B cell (primary cell): ENCODE measurements around the gene WDR82. TPM values are rescaled to one million over a fixed set of nuclear protein-coding genes. Genes with fewer than 3 reads are reported as not detected.

Experiments used
- ATAC-seq: fragments of 200-7000 bp; cut with Tn5 transposase; one replicate; pipeline ENCODE4 v1.10.0; 2021; ENCODE audit warnings: low read depth, mild to moderate bottlenecking, moderate number of reproducible peaks, moderate library complexity
- CTCF ChIA-PET: fragments of 350-600 bp; sonication (Branson Sonifier 250); formaldehyde crosslinking; loops from one replicate; lab custom pipeline; 2021; ENCODE audit warnings: antibody characterized with exemption, inconsistent platforms; lab: Charles Lee
- POLR2A ChIA-PET: fragments of 350-600 bp; sonication (Branson Sonifier 250); formaldehyde crosslinking; loops from one replicate; lab custom pipeline; 2021; ENCODE audit warnings: antibody characterized with exemption; lab: Charles Lee
- DNase-seq: peaks from one replicate; pipeline ENCODE4 v3.0.0; 2013
- H2AFZ ChIP-seq: 2 replicates; pipeline ENCODE4 v1.6.1; 2012; ENCODE audit warnings: mild to moderate bottlenecking, low read depth, low read length; ENCODE audit not compliant: insufficient read depth, poor library complexity, severe bottlenecking
- H3K27ac ChIP-seq, 2 donors: 1 replicate in 1 of 2; 2 replicates in 1 of 2; pipeline ENCODE4 v1.5.1; 2012 to 2013; ENCODE audit warnings: low read length in 2 of 2, mild to moderate bottlenecking in 2 of 2, moderate library complexity in 1 of 2
- H3K27me3 ChIP-seq, 4 experiments: fragments of 200-600 bp in 1 of 4; sonication (generic) in 1 of 4; replicated peaks in 1 of 4; 1 replicate in 2 of 4; 2 replicates in 2 of 4; pipeline versions ENCODE4 v1.6.1 to v1.7.0; 2013 to 2016; ENCODE audit warnings: low read length in 3 of 4, mild to moderate bottlenecking in 2 of 4, mixed read lengths in 1 of 4, moderate library complexity in 1 of 4; ENCODE audit not compliant: insufficient read depth in 4 of 4, control insufficient read depth in 3 of 4; ENCODE audit errors: control extremely low read depth in 1 of 4
- H3K36me3 ChIP-seq, 2 experiments: replicated peaks in 1 of 2; 1 replicate in 1 of 2; 2 replicates in 1 of 2; pipeline versions ENCODE4 v1.6.1 to v1.7.1; 2013; ENCODE audit warnings: low read length in 1 of 2; ENCODE audit not compliant: insufficient read depth in 2 of 2, control insufficient read depth in 1 of 2; ENCODE audit errors: control extremely low read depth in 1 of 2, extremely low read depth in 1 of 2
- H3K4me1 ChIP-seq, 2 donors: fragments of 200-600 bp in 1 of 2; sonication (generic) in 1 of 2; 1 replicate in 1 of 2; 2 replicates in 1 of 2; pipeline versions ENCODE4 v1.5.1 to v1.6.1; 2013 to 2017; ENCODE audit warnings: low read length in 2 of 2; ENCODE audit not compliant: control insufficient read depth in 2 of 2, insufficient read depth in 2 of 2
- H3K4me2 ChIP-seq: replicated peaks from 2 replicates; pipeline ENCODE3; 2012; ENCODE audit warnings: mild to moderate bottlenecking, low read depth, low read length; ENCODE audit not compliant: poor library complexity, severe bottlenecking
- H3K4me3 ChIP-seq, 5 experiments: fragments of 200-600 bp in 1 of 5; sonication (generic) in 1 of 5; 1 replicate in 3 of 5; 2 replicates in 2 of 5; pipeline versions ENCODE4 v1.5.1 to v1.7.0; 2011 to 2016; ENCODE audit warnings: low read length in 4 of 5, mild to moderate bottlenecking in 4 of 5, low read depth in 2 of 5, control low read depth in 1 of 5, moderate library complexity in 1 of 5; ENCODE audit not compliant: insufficient read depth in 1 of 5; ENCODE audit errors: control extremely low read depth in 1 of 5, extremely low read depth in 1 of 5
- H3K79me2 ChIP-seq: fragments of 200-600 bp; sonication (generic); one replicate; pipeline ENCODE4 v1.6.0; 2016; ENCODE audit warnings: low read length; ENCODE audit not compliant: control insufficient read depth, insufficient read depth
- H3K9ac ChIP-seq: fragments of 200-600 bp; sonication (generic); 2 replicates; pipeline ENCODE4 v1.6.1; 2017; ENCODE audit warnings: mild to moderate bottlenecking, low read length, moderate library complexity
- H3K9me3 ChIP-seq, 3 donors: one replicate each; pipeline versions ENCODE4 v1.6.1 to v1.7.1; 2013; ENCODE audit warnings: low read length in 2 of 3; ENCODE audit not compliant: control insufficient read depth in 2 of 3, insufficient read depth in 1 of 3; ENCODE audit errors: control extremely low read depth in 1 of 3
- H4K20me1 ChIP-seq: 2 replicates; pipeline ENCODE4 v1.6.0; 2012; ENCODE audit warnings: mild to moderate bottlenecking, low read length; ENCODE audit not compliant: insufficient read depth, control insufficient read depth, poor library complexity, severe bottlenecking
- H3K27ac Mint-ChIP-seq: one replicate; pipeline ENCODE4 v1.8.0; 2021; ENCODE audit warnings: mixed read lengths
- H3K27me3 Mint-ChIP-seq: one replicate; pipeline ENCODE4 v1.8.0; 2021; ENCODE audit warnings: mixed read lengths
- H3K4me1 Mint-ChIP-seq: one replicate; pipeline ENCODE4 v1.8.0; 2021; ENCODE audit warnings: mixed read lengths
- H3K4me3 Mint-ChIP-seq: one replicate; pipeline ENCODE4 v1.8.0; 2021; ENCODE audit warnings: mixed read lengths
- H3K9me3 Mint-ChIP-seq: one replicate; pipeline ENCODE4 v1.8.0; 2022; ENCODE audit warnings: mixed read lengths; ENCODE audit not compliant: insufficient read depth
- EZH2 ChIP-seq: IDR thresholded peaks from 2 replicates; pipeline ENCODE4 v1.6.1; 2012; ENCODE audit warnings: borderline replicate concordance, low read depth, mild to moderate bottlenecking, moderate library complexity, low read length; ENCODE audit not compliant: insufficient read depth, poor library complexity, severe bottlenecking
- WGBS: methylation state at CpG from one replicate; pipeline ENCODE4 v1.1.5; 2013; ENCODE audit warnings: missing lambda C conversion rate; ENCODE audit not compliant: insufficient coverage; 5-methylcytosine and 5-hydroxymethylcytosine counted together
- intact Hi-C: fragments of 100-400 bp; cut with micrococcal nuclease; formaldehyde crosslinking; loops from one replicate; pipeline ENCODE4 v1.10.0; 2022
- polyA plus RNA-seq: library from polyadenylated mRNA; depleted of rRNA; stranded (reverse); fragments of >200 nt; gene quantifications from 2 replicates; pipeline ENCODE4 v1.2.3, GENCODE V29; 2012
- total RNA-seq, 2 donors: library from RNA; stranded (reverse); fragments of 120-200 nt in 1 of 2; gene quantifications; 1 replicate in 1 of 2; 2 replicates in 1 of 2; pipeline versions ENCODE4 v1.2.3 to v1.2.4, GENCODE V29; 2013 to 2022
- TF ChIP-seq, protein P1 (sequence below): fragments of 200-600 bp; IDR thresholded peaks from one replicate; pipeline ENCODE4 v1.8.0; 2022; ENCODE audit warnings: antibody characterized with exemption, mild to moderate bottlenecking

WDR82 gene
- total and polyA plus RNA-seq, 2 donors (not counting 1 experiment from before 2014, with no cell fraction given), result 27.8 to 101 TPM

DNA sequence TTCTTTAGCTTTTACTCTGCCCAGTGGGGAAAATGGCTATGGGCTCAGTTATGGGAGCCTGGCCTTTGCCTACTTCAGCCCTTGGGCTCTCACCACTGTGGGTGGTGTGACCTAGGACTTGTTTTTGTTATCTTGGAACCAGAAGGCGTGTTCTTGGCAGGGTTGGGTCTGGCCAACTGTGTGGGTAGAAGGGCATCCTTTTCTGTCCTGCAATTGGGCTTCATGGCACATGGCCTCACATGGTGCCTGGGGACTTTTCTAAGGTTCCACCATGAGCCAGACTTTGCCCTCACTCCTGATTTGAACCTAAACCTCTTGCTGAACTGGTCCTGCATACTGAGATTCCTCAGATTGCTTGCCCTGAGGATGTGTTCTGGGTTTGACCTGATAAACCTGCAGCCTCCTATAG, 10.9 kb upstream of the WDR82 start:
- Histone ChIP-seq H3K9ac (no peak overlapping the region), H3K27me3 (no peaks in the 10 kb centered on the region), H3K27ac (no peak overlapping the region), H3K4me3 (no peak overlapping the region), H3K4me1 (peaks cover 12 to 15% of the 10 kb centered on the region in 2 donors), H3K4me2 (no peak overlapping the region), H3K79me2 (peaks cover 72% of the 10 kb centered on the region), H2AFZ (no peak overlapping the region), H3K36me3 (peaks cover 0 to 36% of the 10 kb centered on the region in 2 experiments), H3K9me3 (no peaks in the 10 kb centered on the region), H4K20me1 (peaks cover 8% of the 10 kb centered on the region)
- no peaks in the 10 kb centered on the region for H3K27me3 Mint-ChIP-seq
- ATAC-seq, result no peak
- POLR2A ChIA-PET, result interaction anchor here (0.8 to 4.0 kb wide), 4 partner anchors 11 to 64 kb away, joined by 4 to 52 read pairs (median 14); partner anchors contain the start of genes TLR9 and WDR82
- intact Hi-C loops, result no loop called here
- H3K27ac Mint-ChIP-seq, result peak overlapping the region; percentile 100
- no peak overlapping the region for H3K4me3 Mint-ChIP-seq
- CTCF ChIA-PET, result interaction anchor here (1.2 to 17.5 kb wide), 9 partner anchors 11 to 67 kb away, joined by 4 to 352 read pairs (median 14); partner anchors contain the start of genes PPM1M, TLR9 and WDR82
- no peak for TF ChIP-seq EZH2
- TF ChIP-seq, protein P1, sequence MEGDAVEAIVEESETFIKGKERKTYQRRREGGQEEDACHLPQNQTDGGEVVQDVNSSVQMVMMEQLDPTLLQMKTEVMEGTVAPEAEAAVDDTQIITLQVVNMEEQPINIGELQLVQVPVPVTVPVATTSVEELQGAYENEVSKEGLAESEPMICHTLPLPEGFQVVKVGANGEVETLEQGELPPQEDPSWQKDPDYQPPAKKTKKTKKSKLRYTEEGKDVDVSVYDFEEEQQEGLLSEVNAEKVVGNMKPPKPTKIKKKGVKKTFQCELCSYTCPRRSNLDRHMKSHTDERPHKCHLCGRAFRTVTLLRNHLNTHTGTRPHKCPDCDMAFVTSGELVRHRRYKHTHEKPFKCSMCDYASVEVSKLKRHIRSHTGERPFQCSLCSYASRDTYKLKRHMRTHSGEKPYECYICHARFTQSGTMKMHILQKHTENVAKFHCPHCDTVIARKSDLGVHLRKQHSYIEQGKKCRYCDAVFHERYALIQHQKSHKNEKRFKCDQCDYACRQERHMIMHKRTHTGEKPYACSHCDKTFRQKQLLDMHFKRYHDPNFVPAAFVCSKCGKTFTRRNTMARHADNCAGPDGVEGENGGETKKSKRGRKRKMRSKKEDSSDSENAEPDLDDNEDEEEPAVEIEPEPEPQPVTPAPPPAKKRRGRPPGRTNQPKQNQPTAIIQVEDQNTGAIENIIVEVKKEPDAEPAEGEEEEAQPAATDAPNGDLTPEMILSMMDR, result no peak
- H3K4me1 Mint-ChIP-seq, result peaks cover 29% of the 10 kb centered on the region
- 100% methylated on average over 1 of the region's 1 CpG for WGBS
- H3K9me3 Mint-ChIP-seq, result no peaks in the 10 kb centered on the region
- no peak for DNase-seq

DNA sequence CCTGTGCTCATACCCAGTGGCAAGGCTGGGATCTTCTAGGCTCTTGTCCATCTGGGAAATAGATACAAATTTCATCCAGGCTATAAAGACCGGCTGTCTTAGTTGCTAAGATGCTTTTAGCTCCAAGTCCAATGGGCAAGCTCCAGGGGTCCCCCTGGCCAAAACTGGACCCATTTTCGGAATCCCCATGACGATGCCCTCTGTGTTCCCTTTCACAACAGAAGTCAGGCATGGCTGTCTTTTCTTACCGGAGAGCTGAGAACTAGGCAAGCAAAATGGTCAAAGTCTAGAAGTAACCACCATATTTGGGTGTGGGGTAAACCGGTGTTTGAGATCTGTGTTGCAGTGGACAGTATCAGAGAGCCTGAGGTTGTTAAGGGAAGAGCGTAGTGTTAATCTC, 10.2 kb upstream of the WDR82 start:
- peaks cover 12 to 15% of the 10 kb centered on the region in 2 donors for H3K4me1 ChIP-seq
- Mint-ChIP-seq H3K4me1 (peaks cover 29% of the 10 kb centered on the region), H3K9me3 (no peaks in the 10 kb centered on the region), H3K27ac (peak overlapping the region; percentile 100), H3K4me3 (peak overlapping the region; percentile 100), H3K27me3 (no peaks in the 10 kb centered on the region)
- no peaks in the 10 kb centered on the region for H3K27me3 ChIP-seq
- peak overlapping the region; percentile 100 for H3K9ac ChIP-seq
- peak overlapping the region; percentile 82 to 97 (median 88) for H3K4me3 ChIP-seq
- peaks cover 8% of the 10 kb centered on the region for H4K20me1 ChIP-seq
- peak overlapping the region; percentile 99 for H3K27ac ChIP-seq
- H3K4me2 ChIP-seq, result peak overlapping the region; percentile 77
- POLR2A ChIA-PET, result interaction anchor here (0.6 to 4.0 kb wide), 5 partner anchors 9 to 63 kb away, joined by 3 to 52 read pairs (median 4); partner anchors contain the start of genes TLR9 and WDR82
- no peak for ATAC-seq
- CTCF ChIA-PET, result interaction anchor here (1.2 to 17.5 kb wide), 9 partner anchors 10 to 67 kb away, joined by 4 to 352 read pairs (median 14); partner anchors contain the start of genes PPM1M, TLR9 and WDR82
- DNase-seq, result no peak
- peaks cover 67% of the 10 kb centered on the region for H3K79me2 ChIP-seq
- peak overlapping the region; percentile 96 for H2AFZ ChIP-seq
- 98% methylated on average over 4 of the region's 6 CpGs for WGBS
- no peak for TF ChIP-seq EZH2
- TF ChIP-seq, protein P1, result no peak
- intact Hi-C loops, result loop anchor here (1.0 kb wide), 2 partner anchors 25 to 29 kb away; no protein-coding TSS in a partner anchor
- H3K9me3 ChIP-seq, result no peaks in the 10 kb centered on the region
- peaks cover 0 to 30% of the 10 kb centered on the region in 2 experiments for H3K36me3 ChIP-seq
